ENCODE data around the gene UBE2D3. TPM values are rescaled to one million over a fixed set of nuclear protein-coding genes. Genes with fewer than 3 reads are reported as not detected.

The UBE2D3 gene
- total RNA-seq, 1 donor from 2014 or later: 379 TPM

DNA sequence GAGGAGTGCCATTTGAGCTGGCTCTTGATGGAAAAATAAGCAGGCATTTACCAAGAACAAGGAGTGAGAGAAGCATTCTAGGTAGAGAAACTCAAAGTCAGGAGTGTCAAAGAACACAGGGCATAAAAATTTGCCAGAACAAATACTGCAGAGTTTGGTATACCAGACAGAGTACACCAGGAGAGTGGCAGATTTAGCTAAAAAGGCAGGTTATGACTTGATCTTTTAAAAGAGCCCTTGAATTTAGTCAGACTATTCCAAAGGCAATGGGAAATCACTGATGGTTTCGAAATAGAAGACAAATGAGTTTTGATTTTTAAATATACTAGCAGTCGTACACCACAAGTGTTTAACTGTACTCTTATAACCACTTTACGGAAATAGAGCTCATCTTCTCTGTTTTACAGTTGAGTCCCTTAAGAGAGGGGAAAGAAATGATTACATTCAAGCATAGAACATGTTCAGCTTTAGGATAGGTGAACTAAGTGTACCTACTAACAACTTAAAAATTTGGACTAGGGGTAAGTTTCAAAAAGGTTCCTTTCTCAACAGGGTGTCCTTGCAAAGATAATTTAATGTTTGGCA lies 10.2 kb downstream of the UBE2D3 start:
- peaks cover 13 to 68% of the 10 kb centered on the region in 2 donors for H3K4me1 ChIP-seq
- no peak for DNase-seq (ENCODE audit: low spot score in 2 of 2)
- H3K4me3 ChIP-seq: peak overlapping the region in 1 of 2 donors; percentile 38
- H3K36me3 ChIP-seq: peaks cover 0 to 4% of the 10 kb centered on the region in 2 donors
- TF ChIP-seq, protein P1, sequence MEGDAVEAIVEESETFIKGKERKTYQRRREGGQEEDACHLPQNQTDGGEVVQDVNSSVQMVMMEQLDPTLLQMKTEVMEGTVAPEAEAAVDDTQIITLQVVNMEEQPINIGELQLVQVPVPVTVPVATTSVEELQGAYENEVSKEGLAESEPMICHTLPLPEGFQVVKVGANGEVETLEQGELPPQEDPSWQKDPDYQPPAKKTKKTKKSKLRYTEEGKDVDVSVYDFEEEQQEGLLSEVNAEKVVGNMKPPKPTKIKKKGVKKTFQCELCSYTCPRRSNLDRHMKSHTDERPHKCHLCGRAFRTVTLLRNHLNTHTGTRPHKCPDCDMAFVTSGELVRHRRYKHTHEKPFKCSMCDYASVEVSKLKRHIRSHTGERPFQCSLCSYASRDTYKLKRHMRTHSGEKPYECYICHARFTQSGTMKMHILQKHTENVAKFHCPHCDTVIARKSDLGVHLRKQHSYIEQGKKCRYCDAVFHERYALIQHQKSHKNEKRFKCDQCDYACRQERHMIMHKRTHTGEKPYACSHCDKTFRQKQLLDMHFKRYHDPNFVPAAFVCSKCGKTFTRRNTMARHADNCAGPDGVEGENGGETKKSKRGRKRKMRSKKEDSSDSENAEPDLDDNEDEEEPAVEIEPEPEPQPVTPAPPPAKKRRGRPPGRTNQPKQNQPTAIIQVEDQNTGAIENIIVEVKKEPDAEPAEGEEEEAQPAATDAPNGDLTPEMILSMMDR (IDR thresholded peaks at IDR 0.05): no peak
- intact Hi-C loops (cut with DNase I): no loop called here
- no peaks in the 10 kb centered on the region for H3K9me3 ChIP-seq
- H3K27ac ChIP-seq: no peak overlapping the region
- no peaks in the 10 kb centered on the region for H3K27me3 ChIP-seq

DNA sequence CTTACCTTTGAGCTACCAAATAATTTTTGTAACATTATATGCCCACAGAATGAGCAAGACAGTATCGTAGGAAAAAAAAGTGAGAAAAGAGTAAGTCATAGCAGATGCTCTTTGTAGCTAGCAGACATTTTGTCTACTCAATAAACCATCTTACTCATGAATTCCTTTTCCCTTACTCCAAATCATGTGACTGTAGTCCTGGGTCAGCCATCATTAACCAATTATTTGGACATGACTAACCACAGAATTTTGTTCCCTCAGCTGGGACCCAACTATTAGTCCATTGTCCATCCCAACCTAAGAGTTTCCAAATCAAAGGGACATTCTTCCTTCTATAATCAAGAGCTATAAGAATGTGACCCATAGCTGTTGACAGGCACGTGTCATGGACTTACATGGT lies 11.4 kb downstream of the UBE2D3 start:
- H3K27ac ChIP-seq: peak overlapping the region; percentile 43 to 52
- no peaks in the 10 kb centered on the region for H3K27me3 ChIP-seq
- intact Hi-C loops (cut with DNase I): no loop called here
- DNase-seq (ENCODE audit: low spot score in 2 of 2): no peak
- peaks cover 9 to 71% of the 10 kb centered on the region in 2 donors for H3K4me1 ChIP-seq
- no peaks in the 10 kb centered on the region for H3K9me3 ChIP-seq
- H3K36me3 ChIP-seq: peaks cover 0 to 4% of the 10 kb centered on the region in 2 donors
- no peak overlapping the region for H3K4me3 ChIP-seq
- TF ChIP-seq, protein P1 (IDR thresholded peaks at IDR 0.05): no peak

DNA sequence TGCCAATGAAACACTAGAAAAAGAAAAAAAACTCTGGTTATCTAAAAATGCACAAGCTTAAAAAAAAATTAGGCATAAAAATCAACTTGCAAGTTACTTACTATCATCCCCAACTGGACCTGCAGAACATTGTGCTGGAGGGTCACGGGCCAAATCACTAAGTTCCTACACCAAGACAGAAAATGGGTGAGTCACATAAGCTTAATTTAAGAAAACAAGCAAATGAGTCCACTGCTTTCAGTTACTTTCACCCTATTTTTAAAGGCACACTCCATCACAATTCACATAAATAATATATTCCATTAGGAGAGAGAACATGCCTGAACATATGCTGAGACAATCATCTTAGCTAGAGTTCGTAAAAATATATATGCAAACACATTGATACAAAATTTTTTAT lies 17.7 kb downstream of the UBE2D3 start:
- Histone ChIP-seq H3K4me3 (no peak overlapping the region), H3K9me3 (no peaks in the 10 kb centered on the region), H3K27ac (no peak overlapping the region), H3K4me1 (peaks cover 0 to 51% of the 10 kb centered on the region in 2 donors), H3K27me3 (no peaks in the 10 kb centered on the region), H3K36me3 (peaks cover 17 to 24% of the 10 kb centered on the region in 2 donors)
- no peak for DNase-seq (ENCODE audit: low spot score in 2 of 2)
- intact Hi-C loops (cut with DNase I): no loop called here
- TF ChIP-seq, protein P1 (IDR thresholded peaks at IDR 0.05): no peak

DNA sequence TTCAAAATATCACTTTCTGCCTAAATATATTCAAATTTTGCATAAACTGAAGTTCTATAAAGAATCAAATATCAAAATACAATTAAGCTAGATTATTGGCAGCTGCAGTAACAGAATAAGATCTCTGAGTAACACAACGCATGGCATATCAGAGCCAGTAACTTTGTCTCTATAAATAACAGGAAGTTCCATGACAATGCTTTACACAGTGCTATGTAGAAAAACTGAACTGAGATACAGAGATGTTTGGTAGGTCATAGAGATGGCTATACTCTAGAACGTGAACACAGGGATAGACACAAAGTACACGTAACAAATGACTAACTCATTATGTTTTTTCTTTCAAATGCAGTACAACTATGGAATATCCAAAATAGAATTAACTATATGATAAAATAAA lies 18.2 kb downstream of the UBE2D3 start:
- no peaks in the 10 kb centered on the region for H3K9me3 ChIP-seq
- H3K4me3 ChIP-seq: no peak overlapping the region
- DNase-seq (ENCODE audit: low spot score in 2 of 2): no peak
- TF ChIP-seq, protein P1 (IDR thresholded peaks at IDR 0.05): no peak
- H3K4me1 ChIP-seq: peaks cover 0 to 46% of the 10 kb centered on the region in 2 donors
- no peaks in the 10 kb centered on the region for H3K27me3 ChIP-seq
- H3K27ac ChIP-seq: no peak overlapping the region
- H3K36me3 ChIP-seq: peaks cover 22 to 29% of the 10 kb centered on the region in 2 donors
- intact Hi-C loops (cut with DNase I): no loop called here

DNA sequence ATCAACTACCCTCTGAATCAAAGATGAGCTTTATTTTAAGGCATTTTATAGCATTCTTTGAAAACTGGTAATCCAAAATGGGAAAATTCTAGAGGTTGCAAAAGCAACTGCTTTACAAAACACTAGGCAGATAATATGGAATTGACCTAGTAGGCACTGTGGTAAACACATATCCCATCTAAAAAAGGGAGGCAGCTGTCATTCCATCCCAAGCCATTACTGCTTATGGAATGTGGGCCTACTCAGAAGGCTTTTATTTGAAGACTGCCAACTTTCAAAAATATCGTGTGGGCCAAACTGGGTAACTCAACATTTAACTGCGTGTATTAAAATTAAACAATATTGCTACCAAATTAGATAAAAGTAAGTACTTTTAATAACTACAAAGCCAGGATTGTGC lies 19.3 kb downstream of the UBE2D3 start:
- Histone ChIP-seq H3K27ac (no peak overlapping the region), H3K36me3 (peaks cover 32 to 37% of the 10 kb centered on the region in 2 donors), H3K9me3 (no peaks in the 10 kb centered on the region), H3K4me3 (no peak overlapping the region), H3K4me1 (peaks cover 0 to 46% of the 10 kb centered on the region in 2 donors), H3K27me3 (no peaks in the 10 kb centered on the region)
- intact Hi-C loops (cut with DNase I): no loop called here
- DNase-seq (ENCODE audit: low spot score in 2 of 2): no peak
- TF ChIP-seq, protein P1 (IDR thresholded peaks at IDR 0.05): no peak

Data from ascending aorta (tissue), 2 donors.